GF-D8 (cell line): Measurements from ENCODE around the gene PPP6C.
"Not testable (repeated sequence)": the region's sequence is repeated elsewhere in the genome, so short reads cannot be mapped to it uniquely, and the experiment has no call there.

ENCODE experiments used
- DNase-seq: peaks from one replicate; lab custom pipeline; 2025; lab: John Stamatoyannopoulos, UW

PPP6C gene

DNA sequence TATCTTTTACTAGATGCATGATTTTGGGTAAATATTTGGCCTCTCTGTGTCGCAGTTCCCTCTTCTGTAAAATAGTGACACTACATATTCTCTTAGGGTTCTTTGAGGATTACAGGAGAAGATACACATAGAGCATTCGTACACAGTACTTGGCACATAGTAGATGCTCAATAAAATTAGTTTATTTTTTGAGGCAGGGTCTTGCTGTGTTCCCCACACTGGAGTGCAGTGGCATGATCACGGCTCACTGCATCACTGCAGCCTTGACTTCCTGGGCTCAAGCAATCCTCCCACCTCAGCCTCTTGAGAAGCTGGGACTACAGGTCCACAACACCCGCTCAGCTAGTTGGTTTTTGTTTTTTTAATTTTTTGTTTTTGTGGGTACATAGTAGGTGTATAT is 47.9 kb downstream of the PPP6C start:
- no peak for DNase-seq

DNA sequence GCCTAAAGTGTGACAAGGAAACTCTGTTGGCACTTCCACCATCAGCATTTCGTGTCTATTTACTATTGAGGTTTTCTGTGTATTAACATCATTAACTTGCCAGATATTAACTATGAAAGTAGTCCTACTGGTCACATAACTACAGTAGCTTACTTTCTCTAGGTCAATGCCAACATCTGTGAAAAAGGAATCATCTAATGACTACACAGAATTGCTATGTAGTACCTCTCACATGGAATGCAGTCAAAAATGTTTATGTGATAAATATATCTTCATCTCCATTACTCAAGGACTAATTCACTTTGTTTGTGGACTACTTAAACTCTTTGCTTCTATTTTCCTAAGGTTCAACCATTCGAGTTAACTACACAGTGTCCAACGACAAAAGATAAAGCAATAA is 48.4 kb downstream of the PPP6C start:
- no peak for DNase-seq

DNA sequence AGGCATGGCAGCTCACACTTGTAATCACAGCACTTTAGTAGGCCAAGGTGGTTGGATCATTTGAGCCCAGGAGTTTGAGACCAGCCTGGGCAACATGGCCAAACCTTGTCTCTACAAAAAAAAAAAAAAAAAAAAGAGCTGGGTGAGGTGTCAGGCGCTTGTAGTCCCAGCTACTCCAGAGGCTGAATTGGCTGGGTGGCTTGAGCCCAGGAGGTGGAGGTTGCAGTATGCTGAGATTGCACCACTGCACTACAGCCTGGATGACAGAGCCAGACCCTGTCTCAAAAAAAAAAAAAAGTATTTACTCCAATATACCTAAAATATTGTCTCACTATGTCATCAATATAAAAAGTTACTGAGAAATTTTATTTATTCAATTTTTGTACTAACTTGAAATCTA is 49.0 kb downstream of the PPP6C start:
- no peak for DNase-seq

DNA sequence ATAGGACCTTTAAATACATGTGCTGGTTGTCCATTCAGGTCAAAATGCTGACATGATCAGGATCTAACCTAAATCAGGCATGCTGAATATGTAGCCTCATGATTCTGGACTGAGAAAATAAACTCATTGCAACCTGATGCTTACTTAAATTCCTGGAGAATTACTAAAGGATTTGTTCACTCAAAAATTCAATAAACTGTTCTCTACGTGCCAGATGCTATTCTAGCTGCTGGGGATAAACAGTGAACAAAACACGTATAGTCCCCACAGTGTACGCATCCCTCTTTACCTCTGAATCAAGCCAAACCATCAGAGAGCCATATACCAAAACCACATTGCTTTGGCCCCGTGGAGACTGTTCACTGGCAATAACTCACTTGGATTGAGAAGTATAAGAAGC is 52.4 kb downstream of the PPP6C start:
- DNase-seq: no peak

DNA sequence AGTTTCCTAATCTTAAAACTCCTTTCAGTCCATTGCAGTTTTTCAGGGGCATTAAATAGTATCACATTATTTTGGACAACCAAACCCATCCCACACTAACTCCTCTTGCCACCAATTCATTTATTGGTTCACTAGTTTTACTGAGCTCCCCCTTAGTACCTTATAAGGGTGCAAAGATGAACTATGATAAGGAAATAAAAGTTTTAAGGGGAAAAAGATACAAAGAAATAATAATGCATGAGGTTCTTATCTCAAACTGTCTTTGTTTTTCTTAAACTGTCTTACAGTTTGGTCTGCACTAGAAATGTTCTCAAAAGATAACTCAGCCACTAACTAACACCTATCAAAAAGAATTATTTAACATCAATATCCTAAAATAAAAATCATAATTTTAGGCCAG is 54.6 kb downstream of the PPP6C start:
- no peak for DNase-seq

DNA sequence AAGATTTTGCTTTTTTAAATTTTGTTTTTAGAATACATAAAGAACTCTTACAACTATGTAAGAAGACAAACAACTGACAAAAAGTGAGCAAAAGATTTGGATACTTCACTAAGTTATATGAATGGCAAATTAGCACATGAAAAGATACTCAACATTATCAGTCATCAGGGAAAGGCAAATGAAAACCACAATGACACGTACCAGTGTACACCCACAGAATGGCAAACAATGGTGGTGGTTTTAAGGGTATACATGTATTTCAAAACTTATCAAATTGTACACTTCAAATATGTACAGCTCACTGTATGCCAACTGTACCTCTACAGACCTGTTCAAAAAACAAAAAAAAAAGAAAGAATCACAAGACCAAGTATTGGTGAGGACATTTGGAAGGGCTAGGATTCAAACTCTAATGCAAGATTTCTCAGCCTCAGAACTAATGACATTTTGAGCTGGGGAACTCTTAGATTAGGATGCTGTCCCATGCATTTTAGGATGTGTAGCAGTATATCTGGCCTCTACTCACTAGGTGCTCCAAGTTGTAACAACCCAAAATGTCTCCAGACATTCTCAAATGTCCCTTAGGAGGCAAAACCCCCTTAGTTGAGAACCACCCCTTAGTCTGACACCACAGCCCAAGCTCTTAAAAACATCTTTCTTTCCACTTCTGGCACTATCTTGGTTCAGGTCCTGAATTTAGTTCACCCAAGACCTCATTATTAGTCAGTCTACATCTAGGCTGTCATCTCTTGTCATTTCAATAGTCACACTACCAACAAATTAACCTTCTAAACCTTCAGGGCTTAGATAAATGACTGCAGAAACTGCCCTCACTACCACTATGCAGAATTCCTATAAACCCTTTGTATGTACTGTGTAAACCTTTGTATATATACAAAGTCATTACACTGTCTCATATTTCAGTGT is 55.9 kb downstream of the PPP6C start:
- no peak for DNase-seq

DNA sequence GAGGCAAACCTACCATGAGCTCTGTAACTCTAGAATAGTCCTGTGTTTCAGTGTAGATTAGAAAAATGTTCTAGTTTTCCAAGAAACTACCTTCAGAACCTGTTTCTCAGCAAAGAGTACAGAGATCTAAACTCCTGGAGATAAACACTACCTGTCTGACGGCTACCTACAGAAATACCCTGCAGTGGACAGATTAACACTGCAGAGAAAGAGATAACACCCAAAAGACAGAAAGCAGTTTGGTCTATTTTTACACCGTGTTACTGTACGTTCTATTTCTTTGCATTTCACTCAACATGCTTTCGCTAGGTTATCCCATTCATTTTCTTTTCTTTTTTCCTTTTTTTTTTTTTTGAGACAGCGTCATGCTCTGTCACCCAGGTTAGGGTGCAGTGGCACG is 57.8 kb downstream of the PPP6C start:
- DNase-seq: no peak

DNA sequence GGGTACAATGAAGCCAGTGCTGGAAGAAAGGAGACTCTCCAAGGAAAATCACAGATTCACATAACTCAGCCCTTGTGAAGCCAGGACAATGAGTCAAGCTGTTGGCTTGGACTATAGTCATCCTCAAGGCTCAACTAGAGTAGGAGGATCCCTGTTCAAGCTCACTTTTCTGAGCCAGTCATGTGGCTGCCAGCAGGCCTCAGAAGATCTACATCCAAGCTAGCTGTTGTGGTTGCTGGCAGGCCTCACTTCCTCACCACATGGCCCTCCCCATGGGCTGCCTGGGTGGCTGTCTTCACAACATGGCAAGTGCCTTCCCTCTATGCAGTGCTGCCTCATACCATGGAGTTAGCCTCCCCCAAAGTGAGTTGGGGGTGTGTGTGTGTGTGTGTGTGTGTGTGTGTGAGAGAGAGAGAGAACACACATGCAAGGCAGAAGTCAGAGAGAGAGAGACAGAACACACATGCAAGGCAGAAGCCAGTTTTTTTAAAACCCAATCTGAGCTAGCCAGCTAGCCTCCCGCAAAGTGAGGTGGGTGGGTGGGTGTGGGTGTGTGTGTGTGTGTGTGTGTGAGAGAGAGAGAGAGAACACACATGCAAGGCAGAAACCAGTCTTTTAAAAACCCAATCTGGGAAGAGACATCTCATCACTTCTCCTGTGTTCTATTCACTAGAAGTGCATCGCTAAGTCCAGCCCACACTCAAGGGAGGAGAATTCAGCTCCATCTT is 63.4 kb downstream of the PPP6C start:
- peak; percentile 88 for DNase-seq

DNA sequence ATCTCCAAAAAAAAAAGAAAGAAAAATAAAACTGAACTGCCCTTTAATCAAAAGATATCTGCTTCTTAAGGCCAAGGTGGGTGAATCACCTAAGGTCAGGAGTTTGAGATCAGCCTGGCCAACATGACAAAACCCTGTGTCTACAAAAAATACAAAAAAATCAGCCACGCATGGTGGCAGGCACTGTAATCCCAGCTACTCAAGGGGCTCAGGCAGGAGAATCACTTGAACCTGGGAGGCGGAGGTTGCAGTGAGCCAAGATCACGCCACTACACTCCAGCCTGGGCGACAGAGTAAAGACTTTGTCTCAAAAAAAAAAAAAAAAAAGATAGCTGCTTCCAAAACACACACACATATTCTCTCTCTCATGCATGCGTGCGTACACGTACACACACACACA is 64.1 kb downstream of the PPP6C start:
- no peak for DNase-seq

DNA sequence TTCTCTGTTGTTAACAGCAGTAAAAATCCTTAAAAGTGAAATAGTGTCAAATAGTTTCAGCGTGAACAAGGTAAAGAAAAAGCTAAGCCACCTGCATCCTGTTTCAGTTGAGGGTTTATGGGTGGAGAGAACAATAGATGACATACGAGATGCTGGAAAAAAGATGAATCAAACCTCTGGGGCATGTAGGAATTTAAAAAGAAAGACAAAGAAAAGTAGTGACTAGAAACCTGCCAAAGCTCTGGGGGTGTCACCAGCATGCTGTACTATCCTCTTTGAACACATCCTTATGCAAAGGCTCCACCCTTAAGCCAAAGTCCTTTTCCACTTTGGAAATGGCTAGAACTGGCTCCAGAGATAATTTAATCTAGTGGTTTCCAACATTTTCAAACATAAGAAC is 68.5 kb downstream of the PPP6C start:
- DNase-seq: no peak

DNA sequence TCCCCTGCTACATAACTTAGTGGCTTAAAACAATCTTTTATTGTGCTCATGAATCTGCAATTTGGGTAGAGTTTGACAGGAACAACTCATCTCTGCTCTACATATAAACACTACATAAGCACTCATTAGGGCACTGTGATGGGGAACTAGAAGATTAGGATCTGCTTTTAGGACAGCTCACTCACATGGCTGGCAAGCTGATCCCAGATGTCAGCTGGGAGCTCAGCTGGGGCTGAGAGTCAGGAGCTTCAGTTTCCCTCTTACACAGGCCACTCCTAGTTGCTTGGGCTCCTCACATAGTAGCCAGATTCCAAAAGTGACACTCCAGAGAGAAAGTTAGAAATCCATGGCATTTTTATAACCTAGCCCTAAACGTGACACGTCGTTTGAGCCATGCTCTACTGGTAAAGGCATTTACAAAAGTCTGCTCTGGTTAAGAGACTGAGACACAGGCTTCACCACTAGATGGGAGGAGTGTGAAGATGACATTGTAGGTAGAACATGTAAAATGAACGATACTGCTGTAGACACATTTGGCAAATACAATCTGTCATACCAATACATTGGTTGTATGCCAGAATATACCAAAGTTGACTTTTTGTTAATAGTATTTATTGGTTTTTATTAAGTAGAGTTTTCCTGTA is 69.8 kb downstream of the PPP6C start:
- DNase-seq: peak; percentile 50

DNA sequence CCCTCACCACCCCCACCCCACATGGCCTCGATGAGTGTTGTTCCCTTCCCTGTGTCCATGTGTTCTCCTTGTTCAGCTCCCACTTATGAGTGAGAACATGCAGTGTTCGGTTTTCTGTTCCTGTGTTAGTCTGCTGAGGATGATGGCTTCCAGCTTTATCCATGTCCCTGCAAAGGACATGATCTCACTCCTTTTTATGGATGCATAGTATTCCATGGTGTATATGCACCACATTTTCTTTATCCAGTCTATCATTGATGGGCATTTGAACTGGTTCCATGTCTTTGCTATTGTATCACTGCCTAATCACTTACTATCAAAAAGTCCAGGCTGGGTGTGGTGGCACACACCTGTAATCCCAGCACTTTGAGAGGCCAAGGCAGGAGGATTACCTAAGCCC is 70.9 kb downstream of the PPP6C start:
- DNase-seq: not testable (repeated sequence)

DNA sequence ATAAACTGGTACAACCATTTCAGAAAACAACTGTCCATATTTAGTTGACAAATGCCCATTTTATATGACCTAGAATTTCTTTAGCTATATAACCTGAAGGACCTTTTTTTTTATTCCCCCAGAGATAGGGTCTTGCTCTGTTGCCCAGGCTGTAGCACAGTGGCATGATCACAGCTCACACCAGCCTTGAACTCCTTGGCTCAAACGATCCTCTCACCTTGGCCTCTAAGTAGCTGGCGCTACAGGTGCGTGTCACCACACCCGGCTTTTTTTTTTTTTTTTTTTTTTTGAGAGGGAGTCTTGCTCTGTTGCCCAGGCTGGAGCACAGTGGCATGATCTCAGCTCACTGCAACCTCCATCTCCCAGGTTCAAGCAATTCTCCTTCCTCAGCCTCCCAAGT is 75.1 kb downstream of the PPP6C start:
- not testable (repeated sequence) for DNase-seq

DNA sequence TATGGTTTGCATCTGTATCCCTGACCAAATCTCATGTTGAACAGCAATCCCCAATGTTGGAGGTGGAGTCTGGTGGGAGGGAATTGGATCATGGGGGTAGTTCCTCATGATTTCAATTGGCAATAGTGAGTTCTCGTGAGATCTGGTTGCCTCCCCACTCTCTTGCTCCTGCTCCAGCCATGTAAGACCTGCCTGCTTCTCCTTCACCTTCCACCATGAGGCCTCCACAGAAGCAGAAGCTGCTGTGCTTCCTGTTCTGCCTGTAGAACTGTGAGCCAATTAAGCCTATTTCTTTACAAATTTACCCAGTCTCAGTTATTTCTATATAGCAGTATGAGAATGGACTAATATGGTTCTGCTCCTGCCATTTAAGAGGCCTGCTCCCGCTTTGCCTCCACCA is 79.1 kb downstream of the PPP6C start:
- DNase-seq: no peak

DNA sequence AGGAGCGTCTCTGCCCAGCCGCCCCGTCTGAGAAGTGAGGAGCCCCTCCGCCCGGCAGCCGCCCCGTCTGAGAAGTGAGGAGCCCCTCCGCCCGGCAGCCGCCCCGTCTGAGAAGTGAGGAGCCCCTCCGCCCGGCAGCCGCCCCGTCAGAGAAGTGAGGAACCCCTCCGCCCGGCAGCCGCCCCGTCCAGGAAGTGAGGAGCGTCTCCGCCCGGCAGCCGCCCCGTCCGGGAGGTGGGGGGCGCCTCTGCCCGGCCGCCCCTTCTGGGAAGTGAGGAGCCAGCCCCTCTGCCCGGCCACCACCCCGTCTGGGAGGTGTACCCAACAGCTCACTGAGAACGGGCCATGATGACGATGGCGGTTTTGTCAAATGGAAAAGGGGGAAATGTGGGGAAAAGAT is 81.1 kb downstream of the PPP6C start:
- not testable (repeated sequence) for DNase-seq

DNA sequence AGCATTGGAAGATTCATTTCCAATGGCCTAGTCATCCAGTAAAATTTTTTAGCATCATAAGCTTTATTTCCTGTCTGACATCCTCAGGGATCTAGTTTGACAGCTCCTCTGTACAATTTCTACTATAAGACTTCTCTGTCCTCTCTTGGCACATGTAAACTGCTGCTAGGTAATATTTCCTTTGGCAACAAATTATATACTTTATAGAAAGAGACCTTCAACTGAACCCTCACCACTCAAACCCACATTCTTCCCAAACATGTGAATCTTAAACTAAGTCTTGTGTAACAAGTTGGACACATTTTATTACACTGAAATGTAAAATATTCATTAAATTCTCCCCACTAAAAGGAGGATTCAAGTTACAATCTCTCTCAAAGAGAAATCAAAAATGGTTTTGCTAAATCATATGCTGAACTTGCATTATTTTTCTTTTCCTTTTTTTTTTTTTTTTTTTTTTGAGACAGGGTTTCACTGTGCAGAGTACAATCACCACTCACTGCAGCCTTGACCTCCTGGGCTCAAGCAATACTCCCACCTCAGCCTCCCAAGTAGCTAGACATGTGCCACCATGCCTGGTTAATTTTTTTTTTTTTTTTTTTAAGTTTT is 83.2 kb downstream of the PPP6C start:
- no peak for DNase-seq

DNA sequence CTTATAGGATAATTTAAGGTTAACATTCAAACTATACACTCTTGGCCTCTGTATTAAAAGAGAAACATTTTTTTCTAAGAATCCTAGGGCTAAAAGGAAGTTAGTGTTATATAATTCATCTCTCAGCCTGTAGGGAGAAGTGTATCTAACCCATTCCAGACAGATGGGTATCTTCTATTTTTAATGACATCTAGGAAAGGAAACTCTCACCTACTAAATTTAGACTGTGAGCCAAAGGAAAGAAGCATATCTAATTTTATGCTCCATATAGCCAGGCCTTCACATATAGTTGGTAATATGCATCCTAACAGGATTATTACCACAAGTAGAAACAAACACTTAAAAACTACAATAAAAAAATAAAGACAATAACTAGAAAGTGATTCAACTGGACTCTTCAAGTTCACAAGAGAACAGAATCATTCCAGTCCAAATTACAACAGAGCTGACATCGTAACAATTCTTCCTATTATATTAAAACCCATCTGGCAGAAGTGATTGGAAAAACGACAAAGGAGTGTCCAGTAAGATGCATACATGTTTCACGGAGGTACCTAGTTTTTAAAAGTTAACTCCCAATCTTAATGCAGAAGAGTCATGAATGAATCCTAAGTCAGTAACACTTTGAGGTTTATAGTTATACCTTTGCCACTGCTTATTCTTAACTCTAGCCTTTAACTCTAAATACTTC is 85.7 kb downstream of the PPP6C start:
- DNase-seq: no peak

DNA sequence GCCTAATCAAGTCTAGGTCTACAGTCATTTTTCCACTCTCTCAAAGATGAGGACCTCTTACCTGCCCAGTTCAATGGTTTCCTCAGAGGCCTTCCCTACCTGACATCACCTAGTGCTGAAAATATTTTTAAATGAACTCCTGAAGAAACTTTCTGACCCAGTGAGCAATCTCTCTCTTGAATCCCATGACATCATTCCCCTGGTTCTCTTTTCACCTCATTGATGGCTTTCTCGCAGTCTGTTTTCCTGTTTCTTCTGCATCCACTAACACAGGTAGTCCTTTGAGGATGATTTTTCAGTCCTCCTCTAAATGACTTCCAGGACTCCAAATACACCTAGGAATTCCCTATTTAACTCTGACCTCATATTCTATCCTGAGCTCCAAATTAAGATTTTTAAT is 86.6 kb downstream of the PPP6C start:
- DNase-seq: no peak

DNA sequence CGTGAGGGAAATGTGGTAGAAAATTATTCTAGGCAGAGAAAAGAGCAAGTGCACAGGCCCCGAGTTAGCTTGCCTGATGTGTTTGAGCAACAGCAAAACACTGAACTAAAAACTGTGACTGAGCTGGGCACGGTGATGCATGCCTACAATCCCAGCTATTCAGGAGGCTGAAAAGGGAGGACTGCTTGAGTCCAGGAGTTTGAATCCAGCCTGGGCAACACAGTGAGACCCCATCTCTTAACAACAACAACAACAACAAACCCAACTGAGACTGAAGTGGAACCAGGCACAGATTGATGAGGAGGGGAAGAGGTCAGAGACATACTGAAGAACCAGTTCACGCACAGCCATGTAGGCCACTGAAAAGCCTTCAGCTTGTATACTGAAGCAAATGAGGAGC is 88.8 kb downstream of the PPP6C start:
- DNase-seq: no peak

DNA sequence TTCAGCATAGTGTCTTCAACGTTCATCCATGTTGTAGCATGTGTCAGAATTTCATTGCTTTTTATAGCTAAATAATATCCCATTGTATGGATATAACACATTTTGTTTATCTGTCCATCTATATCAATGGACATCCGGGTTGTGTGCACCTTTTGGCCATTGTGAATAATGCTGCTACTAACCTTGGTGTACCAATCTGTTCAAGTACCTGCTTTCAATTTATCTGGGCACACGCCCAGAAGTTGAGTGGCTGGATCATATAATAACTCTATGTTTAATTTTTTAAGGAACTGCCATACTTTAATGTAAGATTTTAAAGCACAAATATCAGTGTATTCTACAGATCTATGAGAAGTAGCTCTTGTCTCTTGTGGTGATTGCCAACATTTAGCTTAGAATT is 89.8 kb downstream of the PPP6C start:
- no peak for DNase-seq
